HuH-7.5 (cell line): ENCODE results near the gene RAPGEF6.

Experiments
- DNase-seq: peaks from one replicate; pipeline ENCODE4 v3.0.0; 2011; ENCODE audit warnings: low spot score

The RAPGEF6 gene

GRCh38 chr5:131541071-131541470 is 94.0 kb downstream of the RAPGEF6 start:
- DNase-seq = no peak

- no peak for DNase-seq
These were observed 95.8 kb downstream of the RAPGEF6 start for GRCh38 chr5:131539251-131539650.

GRCh38 chr5:131538177-131538593 is 96.8 kb downstream of the RAPGEF6 start:
- DNase-seq = no peak

- no peak for DNase-seq
These were observed 98.1 kb downstream of the RAPGEF6 start for GRCh38 chr5:131536850-131537448.

- DNase-seq = no peak
These were observed 98.7 kb downstream of the RAPGEF6 start for GRCh38 chr5:131536211-131536826.

GRCh38 chr5:131534974-131535373 is 100.1 kb downstream of the RAPGEF6 start:
- DNase-seq = no peak

- no peak for DNase-seq
These were observed 101.2 kb downstream of the RAPGEF6 start for GRCh38 chr5:131533836-131534235.

- DNase-seq = no peak
These were observed 102.9 kb downstream of the RAPGEF6 start for GRCh38 chr5:131532031-131532640.

- DNase-seq = no peak
These were observed 104.2 kb downstream of the RAPGEF6 start for GRCh38 chr5:131530706-131531331.

GRCh38 chr5:131528682-131529081 is 106.3 kb downstream of the RAPGEF6 start:
- no peak for DNase-seq

GRCh38 chr5:131525805-131526204 is 109.2 kb downstream of the RAPGEF6 start:
- DNase-seq = no peak

GRCh38 chr5:131524431-131524830 is 110.6 kb downstream of the RAPGEF6 start:
- DNase-seq = no peak

GRCh38 chr5:131523500-131524185 is 111.4 kb downstream of the RAPGEF6 start:
- no peak for DNase-seq

- no peak for DNase-seq
These were observed 113.8 kb downstream of the RAPGEF6 start for GRCh38 chr5:131521252-131521651.

- no peak for DNase-seq
These were observed 119.7 kb downstream of the RAPGEF6 start for GRCh38 chr5:131515348-131515747.

- DNase-seq = no peak
These were observed 120.4 kb downstream of the RAPGEF6 start for GRCh38 chr5:131514316-131515283.

GRCh38 chr5:131513780-131514179 is 121.2 kb downstream of the RAPGEF6 start:
- DNase-seq = no peak

GRCh38 chr5:131511934-131512333 is 123.1 kb downstream of the RAPGEF6 start:
- no peak for DNase-seq

- no peak for DNase-seq
These were observed 125.2 kb downstream of the RAPGEF6 start for GRCh38 chr5:131509801-131510200.

- no peak for DNase-seq
These were observed 129.7 kb downstream of the RAPGEF6 start for GRCh38 chr5:131505237-131505908.

- DNase-seq = no peak
These were observed 138.7 kb downstream of the RAPGEF6 start for GRCh38 chr5:131496400-131496713.
